Breast epithelium (tissue), 4 donors: ENCODE measurements around the gene ALDH1L1. TPM values are rescaled to one million over a fixed set of nuclear protein-coding genes. Genes with fewer than 3 reads are reported as not detected.

ENCODE experiments used
- DNase-seq, 2 donors: peaks; one replicate each; pipeline ENCODE4 v3.0.0-alpha.2; 2019; ENCODE audit warnings: low spot score in 2 of 2
- H3K27ac ChIP-seq, 2 donors: fragments of 200-600 bp; sonication (generic) in 1 of 2; one replicate each; pipeline ENCODE4 v1.5.1; 2016 to 2019; ENCODE audit warnings: mild to moderate bottlenecking in 1 of 2
- H3K27me3 ChIP-seq, 2 donors: fragments of 200-600 bp; sonication (generic) in 1 of 2; one replicate each; pipeline versions ENCODE4 v1.5.1 to v1.6.0; 2017 to 2019; ENCODE audit warnings: control low read depth in 1 of 2, mild to moderate bottlenecking in 1 of 2
- H3K36me3 ChIP-seq: fragments of 200-600 bp; one replicate; pipeline ENCODE4 v1.5.1; 2019
- H3K4me1 ChIP-seq, 2 donors: fragments of 200-600 bp; sonication (generic); one replicate each; pipeline ENCODE4 v1.5.1; 2016 to 2019; ENCODE audit warnings: control low read depth in 1 of 2
- H3K4me3 ChIP-seq, 3 donors: fragments of 200-600 bp; sonication (generic); 1 replicate in 2 of 3; 2 replicates in 1 of 3; pipeline ENCODE4 v1.5.1; 2016 to 2019; ENCODE audit warnings: mild to moderate bottlenecking in 3 of 3, moderate library complexity in 2 of 3
- H3K9me3 ChIP-seq, 2 donors: fragments of 200-600 bp; sonication (generic) in 1 of 2; one replicate each; pipeline ENCODE4 v1.5.1; 2016 to 2019; ENCODE audit warnings: control low read depth in 1 of 2
- POLR2A ChIP-seq: fragments of 450-650 bp; IDR thresholded peaks from one replicate; pipeline ENCODE4 v1.6.1; 2016; ENCODE audit warnings: antibody characterized with exemption, mild to moderate bottlenecking, moderate library complexity
- POLR2AphosphoS5 ChIP-seq, 3 donors: sonication (generic); formaldehyde crosslinking; IDR thresholded peaks; one replicate each; pipeline ENCODE4 v1.6.1; 2017; ENCODE audit warnings: antibody characterized with exemption in 3 of 3
- intact Hi-C: fragments of 100-400 bp; cut with DNase I; formaldehyde crosslinking; loops from one replicate; pipeline ENCODE4 v1.15.1; 2023; ENCODE audit warnings: low total_unique reads
- total RNA-seq, 3 donors: library from RNA; depleted of rRNA; stranded (reverse); fragments of >200 nt; gene quantifications; one replicate each; pipeline ENCODE4 v1.1.0, GENCODE V29; 2016
- TF ChIP-seq, protein P1 (sequence below), 3 donors: fragments of 450-650 bp; IDR thresholded peaks; one replicate each; pipeline ENCODE4 v1.5.1; 2016 to 2017; ENCODE audit warnings: antibody characterized with exemption in 3 of 3, mild to moderate bottlenecking in 3 of 3, moderate library complexity in 3 of 3

The ALDH1L1 gene
- total RNA-seq, 3 donors from 2014 or later = 10.8 to 88.3 (median 29.0) TPM

DNA sequence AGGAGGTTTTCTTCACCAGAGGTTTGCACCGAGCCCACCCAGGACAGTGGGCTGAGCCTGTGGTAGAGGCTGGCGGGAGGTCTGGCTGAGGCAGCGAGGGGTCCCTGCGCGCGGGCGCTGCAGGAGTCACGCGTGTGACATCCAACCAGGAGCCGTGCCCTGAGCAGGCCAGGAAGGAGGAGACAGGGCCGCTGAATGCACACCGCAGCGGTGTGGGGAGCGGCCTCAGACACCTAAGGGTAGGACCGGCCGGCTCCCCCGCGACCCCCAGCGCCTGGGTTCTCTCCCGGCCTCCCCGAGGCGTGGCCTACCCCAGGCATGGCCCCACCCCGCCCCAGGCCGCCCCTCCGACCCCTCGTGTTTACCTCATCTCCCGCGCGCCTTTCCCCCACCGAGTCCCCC lies 96.9 kb downstream of the ALDH1L1 start:
- H3K4me3 ChIP-seq = peak overlapping the region; percentile 81 to 83 (median 81)
- no peaks in the 10 kb centered on the region for H3K27me3 ChIP-seq
- H3K36me3 ChIP-seq = no peaks in the 10 kb centered on the region
- no peaks in the 10 kb centered on the region for H3K9me3 ChIP-seq
- intact Hi-C loops = no loop called here
- peaks cover 0 to 5% of the 10 kb centered on the region in 2 donors for H3K4me1 ChIP-seq
- peak overlapping the region; percentile 96 to 98 for H3K27ac ChIP-seq
- TF ChIP-seq POLR2A = no peak
- TF ChIP-seq POLR2AphosphoS5 (IDR thresholded peaks at IDR 0.05) = no peak
- TF ChIP-seq, protein P1, sequence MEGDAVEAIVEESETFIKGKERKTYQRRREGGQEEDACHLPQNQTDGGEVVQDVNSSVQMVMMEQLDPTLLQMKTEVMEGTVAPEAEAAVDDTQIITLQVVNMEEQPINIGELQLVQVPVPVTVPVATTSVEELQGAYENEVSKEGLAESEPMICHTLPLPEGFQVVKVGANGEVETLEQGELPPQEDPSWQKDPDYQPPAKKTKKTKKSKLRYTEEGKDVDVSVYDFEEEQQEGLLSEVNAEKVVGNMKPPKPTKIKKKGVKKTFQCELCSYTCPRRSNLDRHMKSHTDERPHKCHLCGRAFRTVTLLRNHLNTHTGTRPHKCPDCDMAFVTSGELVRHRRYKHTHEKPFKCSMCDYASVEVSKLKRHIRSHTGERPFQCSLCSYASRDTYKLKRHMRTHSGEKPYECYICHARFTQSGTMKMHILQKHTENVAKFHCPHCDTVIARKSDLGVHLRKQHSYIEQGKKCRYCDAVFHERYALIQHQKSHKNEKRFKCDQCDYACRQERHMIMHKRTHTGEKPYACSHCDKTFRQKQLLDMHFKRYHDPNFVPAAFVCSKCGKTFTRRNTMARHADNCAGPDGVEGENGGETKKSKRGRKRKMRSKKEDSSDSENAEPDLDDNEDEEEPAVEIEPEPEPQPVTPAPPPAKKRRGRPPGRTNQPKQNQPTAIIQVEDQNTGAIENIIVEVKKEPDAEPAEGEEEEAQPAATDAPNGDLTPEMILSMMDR (IDR thresholded peaks at IDR 0.05) = no peak
- peak in 1 of 2 donors; percentile 40 for DNase-seq

DNA sequence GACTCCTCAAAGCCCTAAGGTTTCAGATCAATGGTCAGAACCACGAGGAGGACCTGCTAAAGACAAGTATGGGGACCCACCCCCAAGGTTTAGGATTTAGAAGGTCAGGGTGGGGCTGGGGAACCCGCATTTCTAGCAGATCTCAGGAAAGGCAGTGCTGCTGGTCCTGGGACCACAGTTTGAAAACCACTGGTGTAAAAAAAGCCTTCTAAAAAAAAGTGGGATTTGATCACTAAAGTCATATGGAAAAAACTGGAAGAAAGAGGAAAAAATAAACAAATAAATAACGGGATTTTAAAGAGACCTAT lies 97.3 kb downstream of the ALDH1L1 start:
- H3K4me1 ChIP-seq = peaks cover 0 to 5% of the 10 kb centered on the region in 2 donors
- DNase-seq = no peak
- no peaks in the 10 kb centered on the region for H3K27me3 ChIP-seq
- intact Hi-C loops = no loop called here
- H3K9me3 ChIP-seq = no peaks in the 10 kb centered on the region
- peak overlapping the region; percentile 96 to 98 for H3K27ac ChIP-seq
- peak overlapping the region; percentile 81 to 83 (median 81) for H3K4me3 ChIP-seq
- TF ChIP-seq, protein P1 (IDR thresholded peaks at IDR 0.05) = no peak
- TF ChIP-seq POLR2A = no peak
- no peak for TF ChIP-seq POLR2AphosphoS5 (IDR thresholded peaks at IDR 0.05)
- no peaks in the 10 kb centered on the region for H3K36me3 ChIP-seq

DNA sequence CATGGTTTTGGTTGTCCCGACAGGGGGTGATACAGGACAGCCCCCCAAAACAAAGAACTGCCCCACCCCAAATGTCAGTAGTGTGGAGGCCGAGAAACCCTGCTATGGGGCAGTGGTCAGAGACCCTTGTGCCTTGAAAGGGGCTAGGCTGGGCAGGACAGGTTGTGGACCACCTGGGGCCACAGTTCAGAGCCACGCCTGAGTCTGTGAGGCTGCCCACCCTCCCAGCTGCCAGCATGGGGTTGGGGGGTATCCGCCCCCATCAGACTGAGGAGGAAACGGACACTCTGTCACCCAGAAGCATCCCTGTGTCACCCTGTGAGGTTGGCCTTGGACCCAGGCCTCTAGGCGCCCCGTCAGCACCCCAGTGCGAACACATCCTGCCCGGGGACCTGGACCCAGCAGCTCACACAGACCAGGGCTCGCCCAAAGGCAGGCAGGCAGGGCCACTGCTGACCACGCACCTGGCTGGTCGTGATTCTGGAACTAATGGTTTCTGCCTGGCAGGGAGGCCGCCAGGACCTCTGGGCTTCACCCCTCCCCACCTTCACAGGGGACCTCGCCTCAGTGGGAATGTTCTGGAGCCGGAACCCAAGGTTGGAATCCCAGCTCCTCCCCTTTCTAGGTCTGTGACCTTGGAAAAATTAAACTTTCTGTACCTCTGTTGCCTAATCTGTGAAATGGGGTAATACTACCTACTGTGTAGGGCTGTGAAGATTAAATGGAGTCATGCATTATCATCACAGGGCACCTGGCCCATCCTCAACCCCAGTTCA lies 97.8 kb downstream of the ALDH1L1 start:
- intact Hi-C loops = no loop called here
- Histone ChIP-seq H3K27me3 (no peaks in the 10 kb centered on the region), H3K36me3 (no peaks in the 10 kb centered on the region), H3K9me3 (no peaks in the 10 kb centered on the region), H3K4me1 (peaks cover 0 to 5% of the 10 kb centered on the region in 2 donors), H3K4me3 (peak overlapping the region; percentile 81 to 83 (median 81)), H3K27ac (peak overlapping the region; percentile 28 to 96)
- TF ChIP-seq POLR2AphosphoS5 (IDR thresholded peaks at IDR 0.05) (no peak), POLR2A (no peak)
- TF ChIP-seq, protein P1 (IDR thresholded peaks at IDR 0.05) = no peak
- no peak for DNase-seq

DNA sequence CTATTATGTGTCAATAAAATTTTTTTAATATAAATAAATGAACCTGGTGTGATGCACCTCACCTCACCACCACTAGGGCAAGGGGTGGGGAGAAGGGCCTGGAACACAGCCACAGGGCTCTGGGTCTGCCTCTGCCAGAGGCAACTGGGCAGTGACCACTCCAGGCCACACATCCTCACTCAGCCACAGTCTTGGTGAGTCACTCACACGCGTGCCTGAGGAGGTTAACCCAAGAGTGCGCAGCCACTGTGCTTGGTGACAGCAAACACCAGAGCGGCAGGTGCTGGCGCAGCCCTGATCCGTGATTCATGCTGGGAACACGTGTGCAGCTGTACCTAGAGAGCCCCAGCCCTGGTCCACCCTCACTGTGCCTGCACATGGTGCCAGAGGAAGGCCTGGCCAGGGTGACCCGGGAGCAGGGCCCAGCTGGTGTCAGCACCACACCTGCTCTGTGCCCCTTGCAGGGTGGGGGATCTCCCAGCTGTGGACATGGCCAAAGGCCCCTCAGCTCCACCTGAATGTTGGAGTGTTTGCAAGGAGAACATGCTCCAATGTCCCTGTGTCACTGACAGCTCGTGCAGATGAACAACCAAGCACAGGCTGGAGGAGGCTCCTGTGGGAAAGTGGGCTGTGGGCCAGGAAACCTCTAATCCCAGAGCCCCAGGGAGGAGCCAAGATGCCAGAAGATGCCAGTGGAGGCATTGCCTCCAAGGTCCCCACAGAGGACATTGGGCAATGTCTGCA lies 98.6 kb downstream of the ALDH1L1 start:
- no peaks in the 10 kb centered on the region for H3K27me3 ChIP-seq
- peak overlapping the region; percentile 40 to 48 for H3K27ac ChIP-seq
- intact Hi-C loops = no loop called here

More for the DNA sequence above, 98.6 kb downstream of the ALDH1L1 start:
- peak; percentile 34 to 70 for DNase-seq
- Histone ChIP-seq H3K9me3 (no peaks in the 10 kb centered on the region), H3K4me3 (no peak overlapping the region), H3K4me1 (peaks cover 0 to 5% of the 10 kb centered on the region in 2 donors), H3K36me3 (no peaks in the 10 kb centered on the region)
- TF ChIP-seq POLR2AphosphoS5 (IDR thresholded peaks at IDR 0.05) = no peak
- no peak for TF ChIP-seq POLR2A
- TF ChIP-seq, protein P1 (IDR thresholded peaks at IDR 0.05) = peak in 1 of 3 donors; percentile 29
